Measurements from ENCODE around the gene ROR1. TPM values are rescaled to one million over a fixed set of nuclear protein-coding genes. Genes with fewer than 3 reads are reported as not detected.

ROR1 gene
- total and polyA plus RNA-seq, 2 donors (not counting 1 experiment from before 2014, with no cell fraction given) = 0.46 to 16.0 TPM

DNA sequence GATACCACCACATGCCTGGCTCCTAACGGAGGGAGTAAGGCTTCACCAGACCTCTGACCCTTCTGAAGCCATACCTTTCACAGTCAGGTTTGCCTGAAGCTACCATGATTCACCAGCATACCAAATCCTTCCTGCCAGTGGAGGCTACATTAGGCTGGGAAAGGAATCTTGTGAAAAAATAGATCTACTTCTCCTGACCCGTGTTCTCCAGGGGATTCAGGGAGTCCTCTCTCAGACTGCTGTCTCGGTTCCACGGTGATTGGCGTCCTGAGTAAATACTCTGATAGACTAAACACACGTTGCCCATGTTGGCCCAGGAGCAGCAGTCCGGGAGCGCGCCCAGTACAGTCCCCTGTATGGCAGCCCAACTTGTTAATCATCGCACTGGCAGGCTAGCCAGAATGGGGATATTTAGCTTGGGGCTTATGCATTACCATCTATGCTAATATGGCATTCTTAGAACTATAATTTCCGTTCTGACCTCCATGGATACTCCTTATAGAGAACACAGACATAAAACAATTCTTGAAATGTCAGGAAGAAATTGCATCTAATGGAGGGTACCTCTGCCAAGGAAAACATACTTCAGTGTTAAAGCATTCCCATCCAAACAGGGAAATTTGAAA, 173.2 kb downstream of the ROR1 start:
- H3K27ac Mint-ChIP-seq = no peak overlapping the region
- intact Hi-C loops (cut with micrococcal nuclease) = no loop called here
- CTCF ChIA-PET = no interaction called here
- no peak overlapping the region for H3K9ac ChIP-seq (ENCODE audit: low read length)
- no peaks in the 10 kb centered on the region for H3K79me2 ChIP-seq (ENCODE audit: control insufficient read depth, insufficient read depth, low read length)
- H3K4me2 ChIP-seq (replicated peaks; ENCODE audit: low read depth, low read length, poor library complexity, severe bottlenecking) = no peak overlapping the region
- no peaks in the 10 kb centered on the region for H3K9me3 Mint-ChIP-seq (ENCODE audit: insufficient read depth)
- no peaks in the 10 kb centered on the region for H3K4me1 ChIP-seq (ENCODE audit: control insufficient read depth in 2 of 2, insufficient read depth in 2 of 2, low read length in 2 of 2)
- no peak for DNase-seq
- TF ChIP-seq, protein P1, sequence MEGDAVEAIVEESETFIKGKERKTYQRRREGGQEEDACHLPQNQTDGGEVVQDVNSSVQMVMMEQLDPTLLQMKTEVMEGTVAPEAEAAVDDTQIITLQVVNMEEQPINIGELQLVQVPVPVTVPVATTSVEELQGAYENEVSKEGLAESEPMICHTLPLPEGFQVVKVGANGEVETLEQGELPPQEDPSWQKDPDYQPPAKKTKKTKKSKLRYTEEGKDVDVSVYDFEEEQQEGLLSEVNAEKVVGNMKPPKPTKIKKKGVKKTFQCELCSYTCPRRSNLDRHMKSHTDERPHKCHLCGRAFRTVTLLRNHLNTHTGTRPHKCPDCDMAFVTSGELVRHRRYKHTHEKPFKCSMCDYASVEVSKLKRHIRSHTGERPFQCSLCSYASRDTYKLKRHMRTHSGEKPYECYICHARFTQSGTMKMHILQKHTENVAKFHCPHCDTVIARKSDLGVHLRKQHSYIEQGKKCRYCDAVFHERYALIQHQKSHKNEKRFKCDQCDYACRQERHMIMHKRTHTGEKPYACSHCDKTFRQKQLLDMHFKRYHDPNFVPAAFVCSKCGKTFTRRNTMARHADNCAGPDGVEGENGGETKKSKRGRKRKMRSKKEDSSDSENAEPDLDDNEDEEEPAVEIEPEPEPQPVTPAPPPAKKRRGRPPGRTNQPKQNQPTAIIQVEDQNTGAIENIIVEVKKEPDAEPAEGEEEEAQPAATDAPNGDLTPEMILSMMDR (IDR thresholded peaks at IDR 0.05) = no peak
- no peak for TF ChIP-seq EZH2 (IDR thresholded peaks at IDR 0.05; ENCODE audit: borderline replicate concordance, insufficient read depth, low read depth, low read length, poor library complexity, severe bottlenecking)
- 82% methylated on average over 7 of the region's 11 CpGs for WGBS (ENCODE audit: insufficient coverage)
- no peak overlapping the region for H2AFZ ChIP-seq (ENCODE audit: insufficient read depth, low read depth, low read length, poor library complexity, severe bottlenecking)
- no peaks in the 10 kb centered on the region for H4K20me1 ChIP-seq (ENCODE audit: control insufficient read depth, insufficient read depth, low read length, poor library complexity, severe bottlenecking)
- peaks cover 9% of the 10 kb centered on the region for H3K27me3 Mint-ChIP-seq
- H3K27ac ChIP-seq (ENCODE audit: low read length in 2 of 2) = no peak overlapping the region
- no peak for ATAC-seq (ENCODE audit: low read depth)
- no peaks in the 10 kb centered on the region for H3K9me3 ChIP-seq (ENCODE audit: control extremely low read depth in 1 of 3, control insufficient read depth in 2 of 3, insufficient read depth in 1 of 3, low read length in 2 of 3)
- H3K4me3 Mint-ChIP-seq = no peak overlapping the region
- H3K27me3 ChIP-seq (replicated peaks in 1 of 4; ENCODE audit: control extremely low read depth in 1 of 4, control insufficient read depth in 3 of 4, insufficient read depth in 4 of 4, low read length in 3 of 4) = no peaks in the 10 kb centered on the region
- POLR2A ChIA-PET = no interaction called here
- H3K4me3 ChIP-seq (ENCODE audit: control extremely low read depth in 1 of 5, extremely low read depth in 1 of 5, insufficient read depth in 1 of 5, low read depth in 2 of 5, low read length in 4 of 5) = no peak overlapping the region
- no peaks in the 10 kb centered on the region for H3K36me3 ChIP-seq (replicated peaks in 1 of 2; ENCODE audit: control extremely low read depth in 1 of 2, control insufficient read depth in 1 of 2, extremely low read depth in 1 of 2, insufficient read depth in 2 of 2, low read length in 1 of 2)
- H3K4me1 Mint-ChIP-seq = no peaks in the 10 kb centered on the region

DNA sequence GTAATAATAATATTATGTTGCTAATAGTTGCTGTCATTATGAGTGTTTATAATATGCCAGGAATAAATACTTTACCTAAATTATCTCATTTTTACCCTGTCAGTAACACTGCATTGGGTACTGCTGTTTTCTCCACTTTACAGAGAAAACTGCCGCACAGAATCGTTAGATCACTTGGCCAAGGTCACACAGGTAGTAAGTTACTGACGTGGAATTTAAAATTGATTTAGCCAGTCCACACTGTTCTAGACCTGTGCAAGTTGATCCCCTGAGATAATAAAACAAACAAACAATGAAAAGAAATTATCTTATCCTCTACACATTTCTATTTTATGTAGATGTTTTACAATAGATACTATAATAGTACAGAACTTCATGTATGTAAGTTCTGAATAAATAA, 174.1 kb downstream of the ROR1 start:
- ATAC-seq (ENCODE audit: low read depth) = no peak
- no peaks in the 10 kb centered on the region for H3K36me3 ChIP-seq (replicated peaks in 1 of 2; ENCODE audit: control extremely low read depth in 1 of 2, control insufficient read depth in 1 of 2, extremely low read depth in 1 of 2, insufficient read depth in 2 of 2, low read length in 1 of 2)
- DNase-seq = no peak
- Mint-ChIP-seq H3K4me3 (no peak overlapping the region), H3K27ac (no peak overlapping the region), H3K27me3 (peaks cover 10% of the 10 kb centered on the region), H3K9me3 (ENCODE audit: insufficient read depth) (no peaks in the 10 kb centered on the region), H3K4me1 (no peaks in the 10 kb centered on the region)
- ChIA-PET CTCF (no interaction called here), POLR2A (no interaction called here)
- no peaks in the 10 kb centered on the region for H3K4me1 ChIP-seq (ENCODE audit: control insufficient read depth in 2 of 2, insufficient read depth in 2 of 2, low read length in 2 of 2)
- WGBS (ENCODE audit: insufficient coverage) = 100% methylated on average over 2 of the region's 3 CpGs
- H2AFZ ChIP-seq (ENCODE audit: insufficient read depth, low read depth, low read length, poor library complexity, severe bottlenecking) = no peak overlapping the region
- H3K9me3 ChIP-seq (ENCODE audit: control extremely low read depth in 1 of 3, control insufficient read depth in 2 of 3, insufficient read depth in 1 of 3, low read length in 2 of 3) = no peaks in the 10 kb centered on the region
- no peaks in the 10 kb centered on the region for H3K27me3 ChIP-seq (replicated peaks in 1 of 4; ENCODE audit: control extremely low read depth in 1 of 4, control insufficient read depth in 3 of 4, insufficient read depth in 4 of 4, low read length in 3 of 4)
- H4K20me1 ChIP-seq (ENCODE audit: control insufficient read depth, insufficient read depth, low read length, poor library complexity, severe bottlenecking) = no peaks in the 10 kb centered on the region
- H3K79me2 ChIP-seq (ENCODE audit: control insufficient read depth, insufficient read depth, low read length) = no peaks in the 10 kb centered on the region
- no peak overlapping the region for H3K4me3 ChIP-seq (ENCODE audit: control extremely low read depth in 1 of 5, extremely low read depth in 1 of 5, insufficient read depth in 1 of 5, low read depth in 2 of 5, low read length in 4 of 5)
- TF ChIP-seq EZH2 (IDR thresholded peaks at IDR 0.05; ENCODE audit: borderline replicate concordance, insufficient read depth, low read depth, low read length, poor library complexity, severe bottlenecking) = no peak
- TF ChIP-seq, protein P1 (IDR thresholded peaks at IDR 0.05) = no peak
- no peak overlapping the region for H3K9ac ChIP-seq (ENCODE audit: low read length)
- intact Hi-C loops (cut with micrococcal nuclease) = no loop called here
- H3K27ac ChIP-seq (ENCODE audit: low read length in 2 of 2) = no peak overlapping the region
- H3K4me2 ChIP-seq (replicated peaks; ENCODE audit: low read depth, low read length, poor library complexity, severe bottlenecking) = no peak overlapping the region
